ENCODE data around the gene RRP1B. TPM values are rescaled to one million over a fixed set of nuclear protein-coding genes. Genes with fewer than 3 reads are reported as not detected.

RRP1B gene
- total RNA-seq, 1 experiment from 2014 or later = 55.9 TPM

DNA sequence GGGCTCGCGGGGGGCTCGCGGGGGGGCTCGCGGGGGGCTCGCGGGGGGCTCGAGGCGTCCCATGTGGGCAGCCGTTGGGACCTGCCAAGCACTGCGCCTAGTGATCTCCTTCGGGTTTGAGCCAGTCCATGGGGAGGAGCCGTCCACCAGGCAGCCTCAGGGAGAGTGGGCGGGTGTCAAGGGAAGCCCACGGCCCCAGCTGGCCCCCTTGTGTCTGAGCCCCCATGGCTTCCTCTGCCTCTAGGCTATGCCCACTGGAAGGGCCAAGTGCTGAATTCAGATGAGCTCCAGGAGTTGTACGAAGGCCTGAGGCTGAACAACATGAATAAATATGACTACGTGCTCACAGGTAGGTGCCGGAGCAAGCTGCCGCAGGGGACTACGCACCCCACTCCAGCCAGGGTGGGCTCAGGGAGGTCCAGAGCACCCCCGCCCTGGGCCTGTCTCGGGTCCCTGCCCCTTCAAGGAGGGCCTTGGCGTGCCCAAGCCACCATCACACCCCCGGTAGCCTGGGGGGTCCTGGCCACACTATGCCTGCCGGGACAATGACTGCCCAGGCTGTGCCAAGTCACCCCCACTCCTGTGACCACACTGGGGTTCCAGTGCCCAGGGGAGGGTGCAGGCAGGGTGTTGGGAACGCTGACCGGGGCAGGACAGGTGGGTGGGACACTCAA, 82.2 kb downstream of the RRP1B start:
- H3K27ac ChIP-seq (ENCODE audit: low read depth, low read length) = no peak overlapping the region
- H3K9ac ChIP-seq (ENCODE audit: low read length) = no peak overlapping the region
- POLR2A ChIA-PET = no interaction called here
- RAD21 ChIA-PET (ENCODE audit: low non-redundant PET in 1 of 2, low total read pairs in 2 of 2, uncharacterized antibody in 2 of 2, unreplicated experiment in 2 of 2) = no interaction called here
- peaks cover 0 to 24% of the 10 kb centered on the region in 2 experiments; a peak in 2 of 4 replicates for H3K4me1 ChIP-seq (ENCODE audit: control insufficient read depth in 1 of 2, insufficient read depth in 2 of 2, low read length in 2 of 2)
- H4K20me1 ChIP-seq (ENCODE audit: insufficient read depth) = 0 out of 2 replicates have a peak, but pooled peaks cover 6% of the 10 kb centered on the region
- H3K4me2 ChIP-seq (ENCODE audit: low read length) = no peak overlapping the region
- no TSS peak for BruUV-seq (replicated peaks)
- no peak overlapping the region for H2AFZ ChIP-seq (ENCODE audit: low read depth, low read length, poor library complexity, severe bottlenecking)
- H3K79me2 ChIP-seq (ENCODE audit: insufficient read depth, low read length) = peaks cover 16% of the 10 kb centered on the region; the same call in 1 of the 2 replicates
- CTCF ChIA-PET = no interaction called here
- H3K27me3 ChIP-seq (ENCODE audit: insufficient read depth, low read length) = no peaks in the 10 kb centered on the region
- intact Hi-C loops (cut with micrococcal nuclease) = no loop called here
- no peak for ATAC-seq
- TF ChIP-seq ZFX (IDR thresholded peaks at IDR 0.05) = no peak
- no peak for TF ChIP-seq EZH2 (IDR thresholded peaks at IDR 0.05)
- no peak for TF ChIP-seq SIN3A (IDR thresholded peaks at IDR 0.05; ENCODE audit: low read depth)
- no peak for TF ChIP-seq TCF7L2 (IDR thresholded peaks at IDR 0.05; ENCODE audit: borderline replicate concordance, extremely low read depth, insufficient read depth, insufficient read length)
- TF ChIP-seq POLR2A (IDR thresholded peaks at IDR 0.05; ENCODE audit: borderline replicate concordance, extremely low read depth, insufficient read depth, insufficient read length) = no peak
- no peak for TF ChIP-seq SRF (IDR thresholded peaks at IDR 0.05; ENCODE audit: low read depth)
- TF ChIP-seq, protein P1, sequence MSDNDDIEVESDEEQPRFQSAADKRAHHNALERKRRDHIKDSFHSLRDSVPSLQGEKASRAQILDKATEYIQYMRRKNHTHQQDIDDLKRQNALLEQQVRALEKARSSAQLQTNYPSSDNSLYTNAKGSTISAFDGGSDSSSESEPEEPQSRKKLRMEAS (IDR thresholded peaks at IDR 0.05) = no peak
- no peak for TF ChIP-seq POLR2AphosphoS5 (IDR thresholded peaks at IDR 0.05; ENCODE audit: low read depth, low read length)
- TF ChIP-seq FOSL1 (IDR thresholded peaks at IDR 0.05; ENCODE audit: low read depth) = no peak
- TF ChIP-seq YY1 (IDR thresholded peaks at IDR 0.05; ENCODE audit: extremely low read depth, insufficient replicate concordance, low read depth, low read length) = no peak
- no peak for TF ChIP-seq ELF1 (IDR thresholded peaks at IDR 0.05; ENCODE audit: borderline replicate concordance, low read depth)
- TF ChIP-seq, protein P2, sequence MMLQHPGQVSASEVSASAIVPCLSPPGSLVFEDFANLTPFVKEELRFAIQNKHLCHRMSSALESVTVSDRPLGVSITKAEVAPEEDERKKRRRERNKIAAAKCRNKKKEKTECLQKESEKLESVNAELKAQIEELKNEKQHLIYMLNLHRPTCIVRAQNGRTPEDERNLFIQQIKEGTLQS (IDR thresholded peaks at IDR 0.05) = no peak
- no peak for TF ChIP-seq JUND (IDR thresholded peaks at IDR 0.05)
- TF ChIP-seq EGR1 (IDR thresholded peaks at IDR 0.05; ENCODE audit: low read depth) = no peak
- TF ChIP-seq, protein P3, sequence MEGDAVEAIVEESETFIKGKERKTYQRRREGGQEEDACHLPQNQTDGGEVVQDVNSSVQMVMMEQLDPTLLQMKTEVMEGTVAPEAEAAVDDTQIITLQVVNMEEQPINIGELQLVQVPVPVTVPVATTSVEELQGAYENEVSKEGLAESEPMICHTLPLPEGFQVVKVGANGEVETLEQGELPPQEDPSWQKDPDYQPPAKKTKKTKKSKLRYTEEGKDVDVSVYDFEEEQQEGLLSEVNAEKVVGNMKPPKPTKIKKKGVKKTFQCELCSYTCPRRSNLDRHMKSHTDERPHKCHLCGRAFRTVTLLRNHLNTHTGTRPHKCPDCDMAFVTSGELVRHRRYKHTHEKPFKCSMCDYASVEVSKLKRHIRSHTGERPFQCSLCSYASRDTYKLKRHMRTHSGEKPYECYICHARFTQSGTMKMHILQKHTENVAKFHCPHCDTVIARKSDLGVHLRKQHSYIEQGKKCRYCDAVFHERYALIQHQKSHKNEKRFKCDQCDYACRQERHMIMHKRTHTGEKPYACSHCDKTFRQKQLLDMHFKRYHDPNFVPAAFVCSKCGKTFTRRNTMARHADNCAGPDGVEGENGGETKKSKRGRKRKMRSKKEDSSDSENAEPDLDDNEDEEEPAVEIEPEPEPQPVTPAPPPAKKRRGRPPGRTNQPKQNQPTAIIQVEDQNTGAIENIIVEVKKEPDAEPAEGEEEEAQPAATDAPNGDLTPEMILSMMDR (IDR thresholded peaks at IDR 0.05 in 2 of 3, conservative IDR thresholded peaks at IDR 0.05 in 1 of 3; ENCODE audit: borderline replicate concordance in 1 of 3, insufficient read depth in 1 of 3, low read depth in 2 of 3, low read length in 2 of 3) = no peak
- no peak for TF ChIP-seq ZNF274 (IDR thresholded peaks at IDR 0.05; ENCODE audit: low read depth, low read length)
- no peak for TF ChIP-seq RAD21 (IDR thresholded peaks at IDR 0.05; ENCODE audit: low read depth)
- no peak for TF ChIP-seq EZH2phosphoT487 (IDR thresholded peaks at IDR 0.05; ENCODE audit: borderline replicate concordance)
- H3K9me3 ChIP-seq (ENCODE audit: control insufficient read depth in 1 of 2, insufficient read depth in 1 of 2, low read depth in 1 of 2, low read length in 2 of 2) = no peaks in the 10 kb centered on the region
- peaks cover 16 to 20% of the 10 kb centered on the region in 2 experiments; a peak in 3 of 4 replicates for H3K36me3 ChIP-seq (ENCODE audit: control insufficient read depth in 1 of 2, insufficient read depth in 2 of 2, low read length in 2 of 2)
- H3K4me3 ChIP-seq (replicated peaks in 1 of 2; ENCODE audit: low read depth in 1 of 2, low read length in 2 of 2) = no peak overlapping the region
- H3K9me2 ChIP-seq (ENCODE audit: insufficient read depth) = no peaks in the 10 kb centered on the region
- DNase-seq (ENCODE audit: low read depth, low spot score) = no peak
